ENCODE data around the gene TSPEAR. TPM values are rescaled to one million over a fixed set of nuclear protein-coding genes. Genes with fewer than 3 reads are reported as not detected.

TSPEAR gene
- total RNA-seq, 2 experiments from 2014 or later: not detected

DNA sequence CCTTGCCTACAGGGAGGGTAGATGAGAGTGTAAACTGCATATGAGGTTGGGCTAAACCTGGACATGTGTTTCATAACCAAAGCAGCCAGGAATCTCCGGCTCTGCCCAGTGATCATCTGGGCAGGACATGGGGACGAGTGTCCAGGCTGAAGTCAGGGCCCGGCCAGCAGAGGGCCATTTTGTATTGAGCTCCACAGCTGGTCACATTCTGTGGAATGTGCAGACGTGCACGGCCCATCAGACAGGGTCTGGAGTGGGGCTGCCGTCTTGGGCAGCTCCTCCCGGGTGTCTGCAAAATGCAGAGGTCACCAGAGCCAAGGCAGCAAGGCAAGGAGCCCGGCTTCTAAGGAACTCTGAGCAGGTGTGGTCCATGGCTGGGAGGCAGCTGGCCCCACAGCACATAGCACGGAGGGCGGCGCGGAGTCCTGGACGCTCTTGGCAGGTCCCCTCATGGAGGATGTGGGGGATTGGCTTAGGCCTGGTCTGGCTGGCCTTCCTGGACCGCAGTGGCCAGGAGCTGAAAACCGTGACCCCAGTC is 249.8 kb downstream of the TSPEAR start:
- ChIA-PET CTCF (interaction anchor here (1.3 kb wide), 1 partner anchor 26 kb away, joined by 3 read pairs; no protein-coding TSS in a partner anchor), POLR2A (no interaction called here)
- Mint-ChIP-seq H3K36me3 (ENCODE audit: low read depth) (no peaks in the 10 kb centered on the region), H3K27ac (no peak overlapping the region), H3K4me3 (no peak overlapping the region), H3K4me1 (ENCODE audit: low read depth) (no peaks in the 10 kb centered on the region), H3K27me3 (no peaks in the 10 kb centered on the region), H3K9me3 (no peaks in the 10 kb centered on the region)
- intact Hi-C loops (cut with micrococcal nuclease): no loop called here
- TF ChIP-seq, protein P1, sequence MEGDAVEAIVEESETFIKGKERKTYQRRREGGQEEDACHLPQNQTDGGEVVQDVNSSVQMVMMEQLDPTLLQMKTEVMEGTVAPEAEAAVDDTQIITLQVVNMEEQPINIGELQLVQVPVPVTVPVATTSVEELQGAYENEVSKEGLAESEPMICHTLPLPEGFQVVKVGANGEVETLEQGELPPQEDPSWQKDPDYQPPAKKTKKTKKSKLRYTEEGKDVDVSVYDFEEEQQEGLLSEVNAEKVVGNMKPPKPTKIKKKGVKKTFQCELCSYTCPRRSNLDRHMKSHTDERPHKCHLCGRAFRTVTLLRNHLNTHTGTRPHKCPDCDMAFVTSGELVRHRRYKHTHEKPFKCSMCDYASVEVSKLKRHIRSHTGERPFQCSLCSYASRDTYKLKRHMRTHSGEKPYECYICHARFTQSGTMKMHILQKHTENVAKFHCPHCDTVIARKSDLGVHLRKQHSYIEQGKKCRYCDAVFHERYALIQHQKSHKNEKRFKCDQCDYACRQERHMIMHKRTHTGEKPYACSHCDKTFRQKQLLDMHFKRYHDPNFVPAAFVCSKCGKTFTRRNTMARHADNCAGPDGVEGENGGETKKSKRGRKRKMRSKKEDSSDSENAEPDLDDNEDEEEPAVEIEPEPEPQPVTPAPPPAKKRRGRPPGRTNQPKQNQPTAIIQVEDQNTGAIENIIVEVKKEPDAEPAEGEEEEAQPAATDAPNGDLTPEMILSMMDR (IDR thresholded peaks at IDR 0.05): no peak
- ATAC-seq (no peak), DNase-seq (no peak)

DNA sequence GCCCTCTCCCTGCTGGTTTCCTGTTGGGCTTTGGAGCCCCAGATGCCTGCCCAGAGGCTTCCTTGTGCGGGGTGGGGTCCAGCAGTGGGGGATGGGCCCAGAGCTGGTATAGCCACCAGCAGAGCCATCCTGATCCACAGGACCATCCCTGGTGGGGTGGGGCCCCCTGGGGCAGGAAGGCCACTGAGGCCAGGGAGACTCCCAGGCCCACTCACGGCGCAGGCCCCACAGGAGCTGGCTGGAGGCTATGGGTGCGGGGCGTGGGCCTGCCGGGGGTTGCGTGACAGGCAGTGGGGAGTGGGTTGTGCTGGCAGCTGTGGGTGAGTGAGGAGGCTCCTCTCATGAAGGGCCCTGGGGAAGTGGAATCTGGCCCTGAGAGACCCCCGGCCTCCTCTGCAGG is 250.4 kb downstream of the TSPEAR start:
- Mint-ChIP-seq H3K27me3 (no peaks in the 10 kb centered on the region), H3K27ac (no peak overlapping the region), H3K36me3 (ENCODE audit: low read depth) (no peaks in the 10 kb centered on the region), H3K4me1 (ENCODE audit: low read depth) (no peaks in the 10 kb centered on the region), H3K4me3 (no peak overlapping the region), H3K9me3 (no peaks in the 10 kb centered on the region)
- ChIA-PET CTCF (interaction anchor here (1.3 kb wide), 1 partner anchor 27 kb away, joined by 3 read pairs; no protein-coding TSS in a partner anchor), POLR2A (no interaction called here)
- intact Hi-C loops (cut with micrococcal nuclease): no loop called here
- TF ChIP-seq, protein P1 (IDR thresholded peaks at IDR 0.05): no peak
- DNase-seq (no peak), ATAC-seq (no peak)

DNA sequence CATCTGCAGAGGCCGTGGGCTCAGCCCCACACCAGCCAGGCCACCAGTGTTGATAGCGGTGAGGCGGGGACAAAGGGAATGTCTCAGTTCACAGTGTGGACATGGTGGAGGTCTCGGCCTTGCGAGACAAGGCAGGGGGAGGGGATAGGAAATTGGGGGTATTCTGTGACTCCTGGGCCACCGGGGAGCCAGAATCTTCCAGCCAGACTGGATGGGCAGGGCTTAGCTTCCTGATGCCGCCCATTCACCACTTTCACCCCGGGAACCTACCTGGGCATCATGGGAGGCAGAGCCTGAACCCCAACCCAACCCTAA is 251.0 kb downstream of the TSPEAR start:
- CTCF ChIA-PET: no interaction called here
- Mint-ChIP-seq H3K4me3 (no peak overlapping the region), H3K27me3 (no peaks in the 10 kb centered on the region), H3K9me3 (no peaks in the 10 kb centered on the region), H3K4me1 (ENCODE audit: low read depth) (no peaks in the 10 kb centered on the region), H3K27ac (no peak overlapping the region), H3K36me3 (ENCODE audit: low read depth) (no peaks in the 10 kb centered on the region)
- POLR2A ChIA-PET: no interaction called here
- no peak for DNase-seq
- ATAC-seq: no peak
- TF ChIP-seq, protein P1 (IDR thresholded peaks at IDR 0.05): no peak
- intact Hi-C loops (cut with micrococcal nuclease): no loop called here

DNA sequence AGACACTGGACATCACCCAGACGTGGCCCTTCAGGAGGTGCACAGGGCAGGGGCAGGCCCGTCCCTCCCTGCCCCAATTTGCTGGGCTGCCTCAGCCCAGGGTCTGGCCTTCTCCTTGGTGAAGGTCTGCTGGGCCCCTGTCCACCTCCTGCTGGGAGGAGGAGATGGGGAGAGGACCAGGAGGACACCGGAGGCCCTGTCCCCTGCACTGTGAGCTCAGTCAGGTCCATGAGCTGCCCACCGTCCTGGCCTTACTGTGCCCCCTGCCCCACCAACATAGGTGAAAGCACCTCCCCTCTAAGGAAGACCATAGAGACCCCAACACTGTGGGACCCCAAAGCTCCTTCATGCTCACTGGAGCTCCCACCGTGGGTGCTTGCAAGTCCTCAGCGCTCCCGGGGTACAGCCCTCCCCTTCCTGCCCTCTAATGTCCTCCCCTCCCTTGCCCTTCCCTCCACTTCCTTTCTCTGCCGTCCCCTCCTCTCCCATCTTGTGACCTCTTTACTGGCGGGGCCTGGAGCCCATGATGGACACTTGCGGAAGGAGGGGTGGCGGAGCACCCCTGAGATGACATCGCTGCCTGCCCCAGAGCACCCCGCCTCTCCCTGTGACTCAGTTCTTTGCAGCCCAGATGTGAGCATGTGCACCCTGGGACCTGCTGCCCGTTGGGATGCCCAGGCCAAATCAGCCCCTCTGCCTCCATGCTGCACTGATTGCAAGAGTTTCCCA is 251.5 kb downstream of the TSPEAR start:
- intact Hi-C loops (cut with micrococcal nuclease): no loop called here
- H3K4me1 Mint-ChIP-seq (ENCODE audit: low read depth): no peaks in the 10 kb centered on the region
- ChIA-PET CTCF (no interaction called here), POLR2A (no interaction called here)
- no peak overlapping the region for H3K27ac Mint-ChIP-seq
- H3K9me3 Mint-ChIP-seq: no peaks in the 10 kb centered on the region
- TF ChIP-seq, protein P1 (IDR thresholded peaks at IDR 0.05): no peak
- ATAC-seq (no peak), DNase-seq (no peak)
- H3K4me3 Mint-ChIP-seq: no peak overlapping the region
- no peaks in the 10 kb centered on the region for H3K27me3 Mint-ChIP-seq
- no peaks in the 10 kb centered on the region for H3K36me3 Mint-ChIP-seq (ENCODE audit: low read depth)

DNA sequence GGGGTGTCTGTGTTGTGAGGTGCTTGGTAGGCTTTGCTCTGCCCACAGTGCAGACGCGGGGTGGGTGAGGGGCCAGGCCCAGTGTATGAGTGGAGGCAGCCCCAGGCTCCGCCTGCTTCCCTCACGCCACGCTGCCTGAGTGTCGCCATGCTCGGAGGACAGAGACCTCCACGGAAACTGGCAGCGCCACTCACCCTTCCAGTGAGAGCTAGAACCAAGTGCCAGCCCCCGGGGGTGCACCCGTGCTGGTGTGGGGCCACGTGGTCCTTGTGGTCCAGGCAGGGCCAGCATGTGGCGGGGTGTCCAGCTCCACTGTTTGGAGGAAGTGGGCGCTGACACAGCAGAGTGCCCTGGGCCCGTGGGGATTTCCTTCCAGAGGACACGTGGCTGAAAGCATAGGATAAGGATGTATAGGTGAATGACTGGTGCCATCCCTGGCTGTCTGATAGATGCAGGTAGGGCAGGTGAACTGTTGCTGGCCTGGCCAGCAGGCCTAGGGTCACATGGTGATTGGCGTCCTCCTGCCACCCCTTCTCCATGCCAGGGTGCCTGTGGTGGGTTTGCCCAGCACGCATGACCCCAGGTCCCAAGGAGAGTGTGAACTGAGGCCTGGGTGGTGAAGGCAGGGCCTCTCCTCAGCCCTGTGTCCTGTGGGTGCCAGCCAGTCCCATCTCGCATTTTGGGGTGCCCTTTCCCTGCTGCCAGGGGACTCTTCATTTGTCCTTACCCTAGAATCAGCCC is 252.2 kb downstream of the TSPEAR start:
- POLR2A ChIA-PET: no interaction called here
- H3K36me3 Mint-ChIP-seq (ENCODE audit: low read depth): no peaks in the 10 kb centered on the region
- no peak overlapping the region for H3K4me3 Mint-ChIP-seq
- DNase-seq: no peak
- peaks cover 4% of the 10 kb centered on the region for H3K9me3 Mint-ChIP-seq
- CTCF ChIA-PET: no interaction called here
- TF ChIP-seq, protein P1 (IDR thresholded peaks at IDR 0.05): no peak
- no peaks in the 10 kb centered on the region for H3K4me1 Mint-ChIP-seq (ENCODE audit: low read depth)
- H3K27me3 Mint-ChIP-seq: no peaks in the 10 kb centered on the region
- intact Hi-C loops (cut with micrococcal nuclease): no loop called here
- ATAC-seq: no peak
- H3K27ac Mint-ChIP-seq: no peak overlapping the region
